GM10248 (cell line): ENCODE measurements around the gene OR1L6.

Source experiments
- CTCF ChIA-PET: fragments of 300-600 bp; sonication (Branson Sonifier 250); formaldehyde crosslinking; extraction: SDS; loops from one replicate; lab custom pipeline; 2021; ENCODE audit warnings: antibody characterized with exemption; lab: Yijun Ruan, JAX
- POLR2A ChIA-PET: fragments of 350-650 bp; sonication (Branson Sonifier 250); formaldehyde crosslinking; extraction: SDS; loops from one replicate; lab custom pipeline; 2020; ENCODE audit warnings: antibody characterized with exemption; lab: Yijun Ruan, JAX
- DNase-seq: peaks from one replicate; pipeline ENCODE4 v3.0.0; 2012; ENCODE audit errors: extremely low spot score
- CTCF ChIP-seq: IDR thresholded peaks from 2 replicates; pipeline ENCODE4 v1.5.1; 2012; ENCODE audit warnings: mild to moderate bottlenecking, low read depth; ENCODE audit errors: extremely low read depth, missing control alignments, control extremely low read depth

Gene OR1L6

GRCh38 chr9:122797316-122798063 is 55.4 kb downstream of the OR1L6 start:
- no peak for TF ChIP-seq CTCF
- no peak for DNase-seq
- ChIA-PET CTCF (no interaction called here), POLR2A (no interaction called here)
